GM19467 (cell line): ENCODE measurements around the gene SEC22C.

Source experiments
- ATAC-seq: cut with Tn5 transposase; IDR thresholded peaks from one replicate; pipeline ENCODE4 v1.9.1; 2021; ENCODE audit warnings: mild to moderate bottlenecking, moderate library complexity; ENCODE audit not compliant: unreplicated experiment

Gene SEC22C

DNA sequence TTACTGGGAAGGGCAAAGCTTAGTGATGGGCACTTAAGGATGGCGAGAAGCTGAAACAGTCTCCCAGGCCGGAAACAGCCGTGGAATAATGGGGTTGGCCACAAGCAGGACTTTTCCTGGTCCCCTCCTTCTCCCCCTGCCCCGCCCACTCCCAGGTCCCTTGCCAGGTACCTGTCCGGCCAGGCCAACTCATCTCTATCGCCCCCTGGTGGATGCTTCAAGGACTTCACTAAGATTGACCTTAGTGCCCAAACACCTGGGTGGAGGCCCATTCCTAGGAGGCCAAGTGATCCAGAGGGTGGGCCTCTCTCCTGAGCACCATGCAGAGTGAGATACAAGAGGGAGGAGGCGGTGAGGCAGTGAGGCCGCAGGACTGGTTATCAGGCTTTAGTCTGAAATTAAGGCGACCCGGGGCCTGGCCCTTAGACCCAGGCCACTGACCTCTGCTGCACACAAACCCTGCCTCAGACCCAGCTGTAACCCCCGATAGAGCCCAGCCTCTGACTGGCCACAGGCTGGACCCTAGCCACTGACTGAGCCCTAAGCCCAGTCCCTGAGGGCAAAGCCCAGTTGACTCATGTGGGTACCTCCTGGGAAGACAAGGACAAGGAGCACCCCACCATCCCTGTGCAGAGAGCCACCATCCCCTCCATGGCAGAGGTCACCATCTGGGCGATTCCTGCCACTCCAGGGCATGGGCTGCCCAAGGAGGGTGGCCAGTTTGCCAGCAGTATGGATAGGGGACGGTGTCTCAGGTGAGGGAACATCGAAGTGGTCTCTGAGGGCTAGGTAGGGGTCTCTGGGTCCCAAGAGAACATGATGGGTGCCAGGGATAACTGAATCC lies 41.7 kb downstream of the SEC22C start:
- peak; percentile 49 for ATAC-seq

DNA sequence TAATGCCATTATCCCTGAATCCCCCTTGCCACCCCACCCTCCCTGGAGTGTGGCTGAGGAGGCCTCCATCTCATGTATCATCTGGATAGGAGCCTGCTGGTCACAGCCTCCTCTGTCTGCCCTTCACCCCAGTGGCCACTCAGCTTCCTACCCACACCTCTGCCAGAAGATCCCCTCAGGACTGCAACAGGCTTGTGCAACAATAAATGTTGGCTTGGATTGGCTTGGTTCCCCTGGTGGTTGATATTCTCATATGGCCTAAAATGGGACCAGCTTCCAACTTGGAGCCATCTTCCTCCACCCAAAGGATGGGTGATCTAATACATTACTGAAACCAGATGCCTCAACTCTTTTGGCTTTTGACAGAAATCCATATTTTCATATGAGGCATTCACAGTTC lies 44.4 kb downstream of the SEC22C start:
- no peak for ATAC-seq

GRCh38 chr3:42535981-42536784 lies 45.6 kb downstream of the SEC22C start:
- ATAC-seq, result no peak

DNA sequence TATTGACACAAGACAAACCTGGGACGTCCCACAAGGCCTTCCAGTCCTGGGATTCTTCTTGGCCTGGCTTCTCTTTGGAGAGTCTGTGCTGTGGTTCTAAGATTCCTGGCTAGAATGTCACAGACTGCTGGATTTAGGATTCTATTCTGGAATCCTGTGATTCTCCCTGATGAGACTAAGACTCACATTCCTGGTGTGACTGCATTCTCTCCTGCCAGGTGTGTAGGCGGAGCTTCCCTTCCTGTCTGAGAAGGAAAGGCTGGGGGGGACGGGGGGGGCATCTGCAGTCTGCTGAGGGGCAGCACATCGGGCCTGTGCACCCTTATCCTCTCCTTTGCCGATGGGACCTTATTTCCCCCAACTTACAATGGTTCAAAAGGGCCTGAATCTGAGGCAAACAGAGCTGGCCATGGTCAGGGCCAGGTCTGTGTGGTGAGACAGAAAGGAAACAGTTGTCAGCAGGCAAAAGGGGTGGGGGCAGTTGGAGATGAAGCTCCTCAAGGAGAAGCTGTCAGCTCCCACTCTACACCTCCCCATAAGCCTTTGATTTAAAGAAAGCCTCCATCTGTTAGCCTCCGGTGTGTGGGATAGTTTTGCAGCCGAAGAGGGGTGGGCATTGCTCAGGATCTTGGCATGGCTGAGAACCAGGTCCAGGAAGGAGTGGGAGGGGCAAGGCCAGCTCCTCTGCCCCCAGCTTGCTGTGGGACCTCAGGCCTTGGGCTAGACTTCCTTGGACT lies 48.4 kb downstream of the SEC22C start:
- ATAC-seq, result no peak

DNA sequence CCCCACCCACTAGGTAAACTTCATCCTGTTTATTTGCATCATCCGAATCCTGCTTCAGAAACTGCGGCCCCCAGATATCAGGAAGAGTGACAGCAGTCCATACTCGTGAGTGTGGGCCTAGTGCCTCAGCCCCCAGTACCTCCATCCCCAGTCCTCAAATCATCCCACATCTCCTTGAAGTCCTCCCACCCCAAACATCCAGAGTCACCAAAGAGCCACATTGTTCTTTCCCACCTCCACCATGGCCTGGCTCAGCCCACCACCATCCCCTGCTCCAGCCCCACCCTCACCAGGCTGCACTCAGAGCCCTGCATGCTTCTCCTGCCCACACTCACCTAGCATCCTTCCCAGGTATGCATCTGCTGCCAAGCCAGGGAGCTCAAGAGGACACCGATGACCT lies 49.5 kb downstream of the SEC22C start:
- ATAC-seq, result no peak

DNA sequence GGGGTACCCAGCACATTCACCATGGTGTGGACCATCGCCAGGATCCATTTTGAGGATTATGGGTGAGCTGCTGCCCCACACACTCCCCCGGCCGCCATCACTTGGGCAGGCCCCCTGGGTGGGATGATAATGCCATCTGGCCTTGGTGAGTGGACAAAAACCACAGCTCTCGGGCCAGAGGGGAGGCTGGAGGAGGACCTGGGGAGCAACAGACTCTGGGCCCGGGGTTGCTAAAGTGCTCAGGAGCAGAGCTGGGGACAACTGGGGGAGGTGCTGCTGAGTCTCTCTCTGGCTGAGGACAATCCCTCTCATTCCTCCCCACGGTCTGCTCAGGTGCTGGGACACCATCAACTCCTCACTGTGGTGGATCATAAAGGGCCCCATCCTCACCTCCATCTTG lies 50.3 kb downstream of the SEC22C start:
- no peak for ATAC-seq

DNA sequence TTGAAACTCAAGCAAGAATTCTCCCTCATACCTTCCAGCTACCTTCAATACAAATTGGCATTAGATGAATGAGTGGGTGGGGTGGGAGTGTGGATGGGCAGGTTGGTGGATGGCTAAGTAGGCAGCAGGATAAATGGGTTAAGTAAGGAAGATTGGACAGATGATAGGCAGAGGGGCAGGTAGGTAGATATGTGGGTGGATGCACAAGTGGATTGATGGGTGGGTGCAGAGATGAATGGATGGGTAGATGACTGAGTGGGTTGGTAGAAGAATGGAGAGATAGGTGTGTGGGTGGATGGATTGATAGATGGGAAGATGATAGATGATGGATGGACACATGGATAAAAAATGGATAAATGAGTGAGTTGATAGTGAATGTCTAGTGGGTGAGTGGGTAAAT lies 51.7 kb downstream of the SEC22C start:
- no peak for ATAC-seq

DNA sequence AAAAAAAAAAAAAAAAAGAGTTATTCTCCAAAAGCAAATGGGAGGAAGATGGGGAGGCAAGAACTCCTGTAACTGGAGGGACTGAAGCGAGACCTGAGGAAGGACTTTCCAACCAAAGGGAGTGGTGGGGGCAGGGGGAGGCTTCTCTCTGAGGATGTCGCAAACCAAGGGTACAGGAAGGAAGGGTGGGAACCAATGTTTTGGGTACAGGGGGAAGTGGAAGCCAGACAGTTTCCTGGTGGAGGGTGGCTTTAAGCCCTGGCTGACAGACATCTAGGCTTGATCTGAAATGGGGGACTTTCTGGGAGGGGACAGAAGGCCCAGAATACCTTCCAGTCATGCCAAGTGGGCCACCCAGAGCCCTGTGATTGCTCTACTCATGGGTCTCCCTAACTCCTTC lies 52.3 kb downstream of the SEC22C start:
- no peak for ATAC-seq

- ATAC-seq, result no peak
These were observed 54.3 kb downstream of the SEC22C start for GRCh38 chr3:42527368-42527917.

- no peak for ATAC-seq
These were observed 55.0 kb downstream of the SEC22C start for GRCh38 chr3:42526616-42527367.

GRCh38 chr3:42525736-42526345 lies 55.9 kb downstream of the SEC22C start:
- ATAC-seq, result no peak

DNA sequence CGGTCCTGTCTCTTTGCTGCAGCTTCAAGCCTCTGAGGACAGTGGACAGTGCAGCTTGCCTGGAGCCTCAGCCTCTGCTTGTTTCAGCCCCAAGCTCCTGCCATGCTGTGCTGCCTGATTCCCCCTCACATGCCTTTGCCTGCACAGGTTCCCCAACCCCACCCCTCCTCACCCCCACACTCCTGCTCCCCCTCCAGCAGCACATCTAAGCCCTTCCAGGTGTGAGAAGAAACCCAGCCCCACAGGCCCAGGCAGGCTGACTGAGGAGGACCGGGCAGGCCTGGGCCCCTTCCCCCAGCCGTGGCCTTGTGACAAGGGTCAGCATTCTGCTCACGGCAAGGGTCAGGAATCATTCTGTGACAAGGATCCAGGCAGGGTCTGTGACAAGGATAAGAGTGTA lies 56.6 kb downstream of the SEC22C start:
- no peak for ATAC-seq

DNA sequence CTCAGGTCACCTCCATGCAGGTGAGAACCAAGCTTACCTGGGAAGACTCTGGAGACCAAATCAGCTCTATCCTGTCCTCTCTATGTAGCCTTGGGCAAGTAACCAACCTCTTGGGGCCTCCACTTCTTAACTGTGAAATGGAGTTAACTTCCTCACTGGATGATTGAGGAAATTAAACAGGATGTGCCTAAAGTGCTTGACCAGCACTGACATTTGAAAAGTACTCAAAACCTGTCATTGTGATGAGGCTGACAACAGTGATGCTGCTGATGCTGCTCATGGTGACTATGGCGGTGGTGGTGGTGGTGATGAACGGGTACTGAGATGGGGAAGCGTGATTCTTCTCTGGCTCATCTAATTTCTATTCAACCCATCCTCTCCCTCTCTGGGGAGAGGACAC lies 57.0 kb downstream of the SEC22C start:
- ATAC-seq, result no peak

DNA sequence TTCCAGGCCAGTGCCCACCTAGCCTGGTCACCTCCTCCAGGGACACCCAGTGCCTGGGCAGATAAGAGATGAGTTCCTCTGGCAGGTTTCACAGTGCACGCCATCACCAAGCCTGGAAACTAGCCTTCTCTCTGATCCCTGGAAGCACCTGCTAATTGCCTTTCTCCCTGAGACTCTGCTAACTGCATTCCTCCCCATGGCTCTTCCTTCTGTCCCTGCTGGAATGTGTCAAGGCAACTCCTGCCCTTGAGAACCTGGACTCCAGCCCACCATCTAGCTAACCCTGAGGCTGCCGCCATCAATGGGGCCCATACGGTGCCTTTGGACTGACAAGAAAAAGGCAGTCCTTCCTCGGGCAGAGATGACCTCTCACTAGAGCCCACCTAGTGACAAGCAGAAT lies 60.9 kb downstream of the SEC22C start:
- ATAC-seq, result no peak

- ATAC-seq, result no peak
These were observed 61.4 kb downstream of the SEC22C start for GRCh38 chr3:42520336-42520735.

GRCh38 chr3:42519568-42519962 lies 62.2 kb downstream of the SEC22C start:
- ATAC-seq, result no peak

- ATAC-seq, result no peak
These were observed 62.8 kb downstream of the SEC22C start for GRCh38 chr3:42518800-42519567.

DNA sequence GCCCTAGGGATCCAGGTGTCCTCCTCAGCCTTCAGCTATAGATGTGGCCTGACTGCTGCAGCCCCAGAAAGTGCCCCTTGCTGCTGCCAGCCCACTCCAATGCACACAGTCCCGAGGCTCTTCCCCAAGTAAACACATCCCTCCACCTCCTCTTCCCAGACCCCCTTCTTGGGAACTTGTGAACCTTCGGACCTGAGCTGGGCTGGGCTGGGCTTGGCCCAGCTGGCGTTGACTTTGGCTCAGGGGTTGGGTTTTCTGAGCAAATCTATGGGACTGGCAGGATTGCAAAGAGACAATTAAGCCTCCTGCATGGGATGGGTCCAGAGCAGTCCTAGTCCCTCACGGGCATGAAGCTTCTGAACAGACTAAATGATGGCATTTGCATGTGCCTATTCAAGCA lies 64.7 kb downstream of the SEC22C start:
- no peak for ATAC-seq

DNA sequence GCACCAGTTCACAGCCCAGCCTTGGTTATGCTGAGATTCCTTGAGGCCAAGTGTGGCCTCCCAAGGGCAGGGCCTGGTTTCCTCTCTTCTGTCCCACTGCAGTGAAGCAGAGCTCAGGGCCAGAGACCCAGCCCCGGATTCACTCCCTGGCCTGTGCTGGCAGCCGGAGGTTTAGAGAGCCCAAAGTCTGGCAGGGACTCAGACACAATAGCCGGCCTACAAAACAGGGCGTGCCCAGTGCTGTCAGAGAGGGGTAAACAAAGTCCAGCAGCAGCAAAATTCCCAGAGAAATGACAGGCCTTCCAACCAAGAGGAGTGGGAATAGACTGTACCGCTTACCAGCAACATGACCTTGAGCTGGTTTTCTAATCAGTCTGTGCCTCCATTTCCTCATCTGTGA lies 65.3 kb downstream of the SEC22C start:
- ATAC-seq, result no peak
